Breast epithelium (tissue), 4 donors: ENCODE measurements around the gene SETD1A. TPM values are rescaled to one million over a fixed set of nuclear protein-coding genes. Genes with fewer than 3 reads are reported as not detected.

Experiments
- DNase-seq, 2 donors: peaks; one replicate each; pipeline ENCODE4 v3.0.0-alpha.2; 2019; ENCODE audit warnings: low spot score in 2 of 2
- H3K27ac ChIP-seq, 2 donors: fragments of 200-600 bp; sonication (generic) in 1 of 2; one replicate each; pipeline ENCODE4 v1.5.1; 2016 to 2019; ENCODE audit warnings: mild to moderate bottlenecking in 1 of 2
- H3K27me3 ChIP-seq, 2 donors: fragments of 200-600 bp; sonication (generic) in 1 of 2; one replicate each; pipeline versions ENCODE4 v1.5.1 to v1.6.0; 2017 to 2019; ENCODE audit warnings: control low read depth in 1 of 2, mild to moderate bottlenecking in 1 of 2
- H3K36me3 ChIP-seq: fragments of 200-600 bp; one replicate; pipeline ENCODE4 v1.5.1; 2019
- H3K4me1 ChIP-seq, 2 donors: fragments of 200-600 bp; sonication (generic); one replicate each; pipeline ENCODE4 v1.5.1; 2016 to 2019; ENCODE audit warnings: control low read depth in 1 of 2
- H3K4me3 ChIP-seq, 3 donors: fragments of 200-600 bp; sonication (generic); 1 replicate in 2 of 3; 2 replicates in 1 of 3; pipeline ENCODE4 v1.5.1; 2016 to 2019; ENCODE audit warnings: mild to moderate bottlenecking in 3 of 3, moderate library complexity in 2 of 3
- H3K9me3 ChIP-seq, 2 donors: fragments of 200-600 bp; sonication (generic) in 1 of 2; one replicate each; pipeline ENCODE4 v1.5.1; 2016 to 2019; ENCODE audit warnings: control low read depth in 1 of 2
- CTCF ChIP-seq, 3 donors: fragments of 450-650 bp; IDR thresholded peaks; one replicate each; pipeline ENCODE4 v1.5.1; 2016 to 2017; ENCODE audit warnings: antibody characterized with exemption in 3 of 3, mild to moderate bottlenecking in 3 of 3, moderate library complexity in 3 of 3
- POLR2A ChIP-seq: fragments of 450-650 bp; IDR thresholded peaks from one replicate; pipeline ENCODE4 v1.6.1; 2016; ENCODE audit warnings: antibody characterized with exemption, mild to moderate bottlenecking, moderate library complexity
- POLR2AphosphoS5 ChIP-seq, 3 donors: sonication (generic); formaldehyde crosslinking; IDR thresholded peaks; one replicate each; pipeline ENCODE4 v1.6.1; 2017; ENCODE audit warnings: antibody characterized with exemption in 3 of 3
- intact Hi-C: fragments of 100-400 bp; cut with DNase I; formaldehyde crosslinking; loops from one replicate; pipeline ENCODE4 v1.15.1; 2023; ENCODE audit warnings: low total_unique reads
- total RNA-seq, 3 donors: library from RNA; depleted of rRNA; stranded (reverse); fragments of >200 nt; gene quantifications; one replicate each; pipeline ENCODE4 v1.1.0, GENCODE V29; 2016

Gene SETD1A
- total RNA-seq, 3 donors from 2014 or later, result 4.8 to 5.6 (median 5.1) TPM

- intact Hi-C loops, result no loop called here
- H3K36me3 ChIP-seq, result no peaks in the 10 kb centered on the region
- no peak for TF ChIP-seq CTCF (IDR thresholded peaks at IDR 0.05)
- no peak for TF ChIP-seq POLR2AphosphoS5 (IDR thresholded peaks at IDR 0.05)
- TF ChIP-seq POLR2A, result no peak
- no peak for DNase-seq
- no peaks in the 10 kb centered on the region for H3K27me3 ChIP-seq
- no peaks in the 10 kb centered on the region for H3K4me1 ChIP-seq
- H3K27ac ChIP-seq, result peak overlapping the region in 1 of 2 donors; percentile 19
- H3K9me3 ChIP-seq, result no peaks in the 10 kb centered on the region
- no peak overlapping the region for H3K4me3 ChIP-seq
These were observed 67.8 kb downstream of the SETD1A start for GRCh38 chr16:31025339-31025738.

GRCh38 chr16:31029272-31029671, 71.7 kb downstream of the SETD1A start:
- no peak for DNase-seq
- Histone ChIP-seq H3K4me3 (no peak overlapping the region), H3K36me3 (no peaks in the 10 kb centered on the region), H3K27ac (no peak overlapping the region), H3K9me3 (no peaks in the 10 kb centered on the region), H3K4me1 (peaks cover 0 to 1% of the 10 kb centered on the region in 2 donors), H3K27me3 (no peaks in the 10 kb centered on the region)
- intact Hi-C loops, result no loop called here
- no peak for TF ChIP-seq POLR2AphosphoS5 (IDR thresholded peaks at IDR 0.05)
- no peak for TF ChIP-seq POLR2A
- TF ChIP-seq CTCF (IDR thresholded peaks at IDR 0.05), result no peak

- Histone ChIP-seq H3K27ac (peak overlapping the region in 1 of 2 donors; percentile 99), H3K9me3 (no peaks in the 10 kb centered on the region), H3K27me3 (no peaks in the 10 kb centered on the region), H3K4me3 (no peak overlapping the region), H3K4me1 (peaks cover 0 to 5% of the 10 kb centered on the region in 2 donors), H3K36me3 (no peaks in the 10 kb centered on the region)
- no peak for DNase-seq
- intact Hi-C loops, result loop anchor here (10.0 kb wide), 2 partner anchors 86 to 1726 kb away; partner anchors contain the start of gene ORAI3
- TF ChIP-seq POLR2AphosphoS5 (IDR thresholded peaks at IDR 0.05) (no peak), CTCF (IDR thresholded peaks at IDR 0.05) (no peak), POLR2A (no peak)
These were observed 73.7 kb downstream of the SETD1A start for GRCh38 chr16:31031276-31031675.

DNA sequence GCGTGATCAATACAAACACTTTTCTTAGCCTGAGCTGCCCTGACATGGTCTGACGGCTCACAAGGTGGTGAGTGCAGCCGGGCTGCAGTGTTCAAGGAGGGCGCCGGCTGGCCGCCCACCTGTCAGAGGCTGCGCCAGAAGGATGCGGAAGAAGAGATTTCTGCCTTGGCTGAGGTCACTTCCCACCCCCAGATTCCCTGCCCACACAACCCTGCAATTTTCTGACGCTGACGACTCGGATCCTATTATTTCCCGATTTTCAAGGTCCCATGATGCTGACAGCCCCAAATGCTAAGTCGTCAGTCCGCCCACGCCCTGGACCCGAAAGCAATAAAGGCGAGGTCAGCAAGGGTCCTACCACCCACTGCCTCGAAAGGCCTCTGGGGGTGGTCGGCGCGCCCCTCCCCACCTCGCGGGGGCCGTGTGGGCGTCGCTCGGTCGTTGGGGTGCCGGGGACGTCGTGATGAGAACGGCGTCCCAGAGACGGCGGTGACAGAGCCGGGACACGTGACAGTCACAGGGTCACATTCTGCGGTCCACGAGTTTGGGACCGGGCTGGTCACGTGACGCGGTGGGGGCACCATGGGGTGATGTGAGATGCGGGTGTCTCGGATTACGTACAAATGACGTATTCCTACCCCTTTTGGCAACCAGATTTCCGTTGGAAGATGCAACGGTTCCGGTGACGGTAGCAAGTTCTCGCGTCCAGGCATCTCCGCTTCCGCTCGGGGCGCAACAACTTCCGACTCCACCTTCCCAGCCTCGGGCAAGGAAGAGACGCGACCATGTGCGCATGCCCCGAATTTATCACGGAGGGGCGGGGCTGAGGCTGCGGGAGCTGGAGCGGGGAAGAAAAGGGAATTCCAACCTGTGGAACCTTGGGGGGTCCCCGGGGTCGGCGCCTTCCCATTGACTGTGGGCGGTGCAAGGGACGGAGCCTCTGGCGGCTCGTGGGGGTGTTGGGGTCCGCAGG, 75.5 kb downstream of the SETD1A start, which contains the start of gene STX4:
TSS of gene STX4 (plus strand) at position 823 of the 973 bp plus-strand sequence. CDS start 248 bp downstream, outside the sequence.
- TF ChIP-seq POLR2AphosphoS5 (IDR thresholded peaks at IDR 0.05) (peak; percentile 95 to 98 (median 95)), CTCF (IDR thresholded peaks at IDR 0.05) (peak in 2 of 3 donors; percentile 8 to 18), POLR2A (peak; percentile 36)
- DNase-seq, result peak; percentile 97
- H3K9me3 ChIP-seq, result no peaks in the 10 kb centered on the region
- H3K36me3 ChIP-seq, result no peaks in the 10 kb centered on the region
- peak within 1 kb of the TSS; percentile 93 to 99 for H3K27ac ChIP-seq
- intact Hi-C loops, result loop anchor here (10.0 kb wide), 2 partner anchors 88 to 1728 kb away; partner anchors contain the start of gene ORAI3
- peak within 1 kb of the TSS; percentile 84 to 97 (median 93) for H3K4me3 ChIP-seq
- H3K27me3 ChIP-seq, result no peaks in the 10 kb centered on the region
- peaks cover 0 to 5% of the 10 kb centered on the region in 2 donors for H3K4me1 ChIP-seq
